A549 (cell line): Measurements from ENCODE around the gene CXXC5. TPM values are rescaled to one million over a fixed set of nuclear protein-coding genes. Genes with fewer than 3 reads are reported as not detected.

Source experiments
- ATAC-seq, 2 experiments: fragments of 200-7000 bp in 1 of 2; fragments of >200 bp in 1 of 2; cut with Nextera tagmentation in 1 of 2; cut with Tn5 transposase in 1 of 2; 3 replicates each; pipeline versions ENCODE4 v1.8.0 to v1.9.1; 2018 to 2020; ENCODE audit warnings: mild to moderate bottlenecking in 1 of 2, moderate library complexity in 1 of 2
- CTCF ChIA-PET: fragments of 300-600 bp; sonication (Branson Sonifier 250); formaldehyde crosslinking; extraction: SDS; loops from one replicate; lab custom pipeline; 2021; ENCODE audit warnings: antibody characterized with exemption, inconsistent platforms; lab: Yijun Ruan, JAX
- POLR2A ChIA-PET: fragments of 350-600 bp; formaldehyde crosslinking; extraction: SDS; loops from one replicate; lab custom pipeline; 2021; ENCODE audit warnings: antibody characterized with exemption, inconsistent platforms; lab: Yijun Ruan, JAX
- DNase-seq, 2 experiments: peaks; one replicate each; pipeline versions ENCODE4 v3.0.0 to v3.0.0-alpha.2; 2011 to 2016; ENCODE audit warnings: low read depth in 1 of 2, low spot score in 1 of 2
- FAIRE-seq: peaks from 2 replicates; lab custom pipeline; 2011; peaks lifted over from hg19 to GRCh38; lab: Jason Lieb, UNC
- H3K27ac ChIP-seq, 2 experiments: fragments of >200 bp; sonication (Bioruptor Twin); formaldehyde crosslinking; 3 replicates each; pipeline ENCODE4 v1.5.1; 2016 to 2017
- H3K4me1 ChIP-seq: fragments of >200 bp; sonication (Bioruptor Twin); formaldehyde crosslinking; 3 replicates; pipeline ENCODE4 v1.6.1; 2016
- H3K4me2 ChIP-seq: fragments of >200 bp; sonication (Bioruptor Twin); formaldehyde crosslinking; 3 replicates; pipeline ENCODE4 v1.6.1; 2016
- H3K4me3 ChIP-seq: fragments of >200 bp; sonication (Bioruptor Twin); formaldehyde crosslinking; 3 replicates; pipeline ENCODE4 v1.5.1; 2016
- H3K9me3 ChIP-seq: fragments of >200 bp; sonication (Bioruptor Twin); formaldehyde crosslinking; 3 replicates; pipeline ENCODE4 v1.6.1; 2016
- ATOH8 ChIP-seq: fragments of 250-450 bp; sonication (Bioruptor Pico); IDR thresholded peaks from 2 replicates; pipeline ENCODE4 v1.5.0; 2020; ENCODE audit warnings: low read depth, mild to moderate bottlenecking, moderate library complexity
- CBX8 ChIP-seq: fragments of 200-600 bp; sonication (generic); IDR thresholded peaks from 2 replicates; pipeline ENCODE4 v1.6.1; 2016
- CEBPB ChIP-seq, 2 experiments: fragments of >200 bp in 1 of 2; sonication (Bioruptor Twin) in 1 of 2; formaldehyde crosslinking in 1 of 2; IDR thresholded peaks; 2 replicates each; pipeline ENCODE4 v1.6.1; 2012 to 2016
- EHF ChIP-seq: fragments of 250-450 bp; sonication (Bioruptor Pico); IDR thresholded peaks from 2 replicates; pipeline ENCODE4 v1.5.0; 2020; ENCODE audit warnings: mild to moderate bottlenecking
- ELK1 ChIP-seq: fragments of 150-350 bp; IDR thresholded peaks from 2 replicates; pipeline ENCODE4 v1.6.1; 2014; ENCODE audit warnings: low read depth, mild to moderate bottlenecking, low read length
- EP300 ChIP-seq, 2 experiments: fragments of >200 bp; sonication (Bioruptor Twin); formaldehyde crosslinking; IDR thresholded peaks; 2 replicates in 1 of 2; 3 replicates in 1 of 2; pipeline ENCODE4 v1.6.1; 2016 to 2017
- FOSB ChIP-seq: fragments of 250-450 bp; sonication (Bioruptor Pico); IDR thresholded peaks from 2 replicates; pipeline ENCODE4 v1.5.0; 2020; ENCODE audit warnings: mild to moderate bottlenecking, moderate library complexity
- HOXA7 ChIP-seq: fragments of 250-450 bp; sonication (Bioruptor Pico); IDR thresholded peaks from 2 replicates; pipeline ENCODE4 v1.5.0; 2020; ENCODE audit warnings: mild to moderate bottlenecking, moderate library complexity
- HOXB13 ChIP-seq: fragments of 250-450 bp; sonication (Bioruptor Pico); IDR thresholded peaks from 2 replicates; pipeline ENCODE4 v1.5.0; 2020; ENCODE audit warnings: low read depth, mild to moderate bottlenecking, moderate library complexity
- JUNB ChIP-seq: fragments of >200 bp; sonication (Bioruptor Twin); formaldehyde crosslinking; IDR thresholded peaks from 2 replicates; pipeline ENCODE4 v1.6.1; 2016
- KDM1A ChIP-seq: fragments of 200-600 bp; sonication (generic); IDR thresholded peaks from 2 replicates; pipeline ENCODE4 v1.6.1; 2016; ENCODE audit warnings: low read depth, mild to moderate bottlenecking
- KDM5A ChIP-seq: fragments of 200-600 bp; sonication (generic); IDR thresholded peaks from 2 replicates; pipeline ENCODE4 v1.6.1; 2016; ENCODE audit warnings: antibody characterized with exemption, mild to moderate bottlenecking
- MAFK ChIP-seq: fragments of 450-650 bp; IDR thresholded peaks from 2 replicates; pipeline ENCODE4 v1.6.1; 2014; ENCODE audit not compliant: partially characterized antibody
- MAZ ChIP-seq: fragments of 150-350 bp; IDR thresholded peaks from 2 replicates; pipeline ENCODE4 v1.6.1; 2014; ENCODE audit warnings: antibody characterized with exemption, low read depth, low read length, borderline replicate concordance
- NR3C1 ChIP-seq: fragments of >200 bp; sonication (Bioruptor Twin); formaldehyde crosslinking; IDR thresholded peaks from 3 replicates; pipeline ENCODE4 v1.6.1; 2017
- PBX3 ChIP-seq: IDR thresholded peaks from 2 replicates; pipeline ENCODE4 v1.6.1; 2012
- PHF8 ChIP-seq: fragments of 200-600 bp; sonication (generic); IDR thresholded peaks from 2 replicates; pipeline ENCODE4 v1.6.1; 2016; ENCODE audit warnings: low read depth, mild to moderate bottlenecking, antibody characterized with exemption, moderate library complexity, borderline replicate concordance
- POLR2A ChIP-seq: IDR thresholded peaks from 2 replicates; pipeline ENCODE4 v1.6.1; 2012; ENCODE audit warnings: mild to moderate bottlenecking, low read length
- POLR2AphosphoS2 ChIP-seq: conservative IDR thresholded peaks from 2 replicates; pipeline ENCODE4 v1.6.1; 2012; ENCODE audit warnings: low read length, improper control_type of control experiment, inconsistent platforms
- RCOR1 ChIP-seq: fragments of 150-350 bp; IDR thresholded peaks from 2 replicates; pipeline ENCODE4 v1.6.1; 2014; ENCODE audit warnings: antibody characterized with exemption, low read length, low read depth
- REST ChIP-seq: fragments of 200-600 bp; sonication (generic); IDR thresholded peaks from 2 replicates; pipeline ENCODE4 v1.6.1; 2016; ENCODE audit warnings: antibody characterized with exemption, mild to moderate bottlenecking, moderate library complexity
- RFX5 ChIP-seq: fragments of 450-650 bp; IDR thresholded peaks from 2 replicates; pipeline ENCODE4 v1.7.1; 2014; ENCODE audit warnings: antibody characterized with exemption, mild to moderate bottlenecking, moderate library complexity
- SMC3 ChIP-seq: fragments of >200 bp; sonication (Bioruptor Twin); formaldehyde crosslinking; IDR thresholded peaks from 3 replicates; pipeline ENCODE4 v1.6.1; 2018; ENCODE audit warnings: inconsistent platforms
- TFCP2L1 ChIP-seq: fragments of 250-450 bp; sonication (Bioruptor Pico); IDR thresholded peaks from 2 replicates; pipeline ENCODE4 v1.5.0; 2021; ENCODE audit warnings: mild to moderate bottlenecking
- ZC3H11A ChIP-seq: fragments of 450-650 bp; IDR thresholded peaks from 2 replicates; pipeline ENCODE4 v1.6.1; 2014; ENCODE audit warnings: antibody characterized with exemption, mild to moderate bottlenecking
- ZFP36 ChIP-seq: fragments of 450-650 bp; IDR thresholded peaks from 2 replicates; pipeline ENCODE4 v1.6.1; 2014; ENCODE audit warnings: borderline replicate concordance; ENCODE audit not compliant: partially characterized antibody
- ZNF302 ChIP-seq: fragments of 250-450 bp; sonication (Bioruptor Pico); IDR thresholded peaks from 2 replicates; pipeline ENCODE4 v1.9.0; 2021; ENCODE audit warnings: inconsistent platforms, mild to moderate bottlenecking, moderate library complexity
- polyA plus RNA-seq, 4 experiments: library from polyadenylated mRNA; depleted of rRNA in 3 of 4; stranded (reverse); fragments of >200 nt; fragmentation: RNase III in 1 of 4; extraction: RNeasy Plus Mini Kit Qiagen cat#74134 plus additional on column Dnase treatment in 1 of 4; gene quantifications; 2 replicates in 3 of 4; 3 replicates in 1 of 4; pipeline ENCODE4 v1.2.3, GENCODE V29; 2011 to 2017
- TF ChIP-seq, protein P1 (sequence below): fragments of 250-450 bp; sonication (Bioruptor Pico); IDR thresholded peaks from 2 replicates; pipeline ENCODE4 v1.5.0; 2021; ENCODE audit warnings: mild to moderate bottlenecking, moderate library complexity, borderline replicate concordance
- TF ChIP-seq, protein P2 (sequence below): IDR thresholded peaks from 2 replicates; pipeline ENCODE4 v1.6.1; 2012
- TF ChIP-seq, protein P3 (sequence below): fragments of >200 bp; sonication (Bioruptor Twin); formaldehyde crosslinking; IDR thresholded peaks from 2 replicates; pipeline ENCODE4 v1.6.1; 2016
- TF ChIP-seq, protein P4 (sequence below): fragments of >200 bp; sonication (Bioruptor Twin); formaldehyde crosslinking; IDR thresholded peaks from 3 replicates; pipeline ENCODE4 v1.5.1; 2016

CXXC5 gene
- polyA plus RNA-seq, 2 of the 4 experiments (the other 2 are of a cell fraction) = 18.1 to 32.5 TPM

GRCh38 chr5:139635606-139636206, 12.4 kb upstream of the CXXC5 start:
- no peak overlapping the region for H3K4me3 ChIP-seq
- peaks cover 61% of the 10 kb centered on the region for H3K4me1 ChIP-seq
- FAIRE-seq (no peak), DNase-seq (peak in 1 of 2 experiments; percentile 73), ATAC-seq (peak; percentile 2 to 52; a peak in 3 of 6 replicates)
- H3K9me3 ChIP-seq = no peaks in the 10 kb centered on the region
- ChIA-PET CTCF (interaction anchor here (0.7 to 16.1 kb wide), 22 partner anchors 9 to 333 kb away, joined by 3 to 267 read pairs (median 4); partner anchors contain the start of gene CXXC5), POLR2A (interaction anchor here (0.5 to 1.7 kb wide), 3 partner anchors 9 to 70 kb away, joined by 4 to 5 read pairs (median 5); no protein-coding TSS in a partner anchor)
- peak overlapping the region; percentile 61 to 71 for H3K27ac ChIP-seq
- H3K4me2 ChIP-seq = peak overlapping the region; percentile 66
- TF ChIP-seq NR3C1 = no peak
- no peak for TF ChIP-seq EP300 (IDR thresholded peaks at IDR 0.05)
- no peak for TF ChIP-seq TFCP2L1
- no peak for TF ChIP-seq ELK1
- no peak for TF ChIP-seq HOXA7
- TF ChIP-seq, protein P1, sequence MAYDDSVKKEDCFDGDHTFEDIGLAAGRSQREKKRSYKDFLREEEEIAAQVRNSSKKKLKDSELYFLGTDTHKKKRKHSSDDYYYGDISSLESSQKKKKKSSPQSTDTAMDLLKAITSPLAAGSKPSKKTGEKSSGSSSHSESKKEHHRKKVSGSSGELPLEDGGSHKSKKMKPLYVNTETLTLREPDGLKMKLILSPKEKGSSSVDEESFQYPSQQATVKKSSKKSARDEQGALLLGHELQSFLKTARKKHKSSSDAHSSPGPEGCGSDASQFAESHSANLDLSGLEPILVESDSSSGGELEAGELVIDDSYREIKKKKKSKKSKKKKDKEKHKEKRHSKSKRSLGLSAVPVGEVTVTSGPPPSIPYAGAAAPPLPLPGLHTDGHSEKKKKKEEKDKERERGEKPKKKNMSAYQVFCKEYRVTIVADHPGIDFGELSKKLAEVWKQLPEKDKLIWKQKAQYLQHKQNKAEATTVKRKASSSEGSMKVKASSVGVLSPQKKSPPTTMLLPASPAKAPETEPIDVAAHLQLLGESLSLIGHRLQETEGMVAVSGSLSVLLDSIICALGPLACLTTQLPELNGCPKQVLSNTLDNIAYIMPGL = no peak
- TF ChIP-seq MAFK = no peak
- no peak for TF ChIP-seq ZC3H11A
- no peak for TF ChIP-seq RFX5
- no peak for TF ChIP-seq JUNB
- no peak for TF ChIP-seq HOXB13 (CRISPR knock-in tag)
- TF ChIP-seq FOSB = peak; percentile 68; the same call in 1 of the 2 replicates
- TF ChIP-seq, protein P2, sequence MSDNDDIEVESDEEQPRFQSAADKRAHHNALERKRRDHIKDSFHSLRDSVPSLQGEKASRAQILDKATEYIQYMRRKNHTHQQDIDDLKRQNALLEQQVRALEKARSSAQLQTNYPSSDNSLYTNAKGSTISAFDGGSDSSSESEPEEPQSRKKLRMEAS = 0 out of 2 replicates have a peak, but pooled peaks have one; percentile 13
- TF ChIP-seq EHF = no peak
- no peak for TF ChIP-seq PHF8
- peak; percentile 86 for TF ChIP-seq KDM1A
- TF ChIP-seq ZNF302 (CRISPR knock-in tag) = no peak
- TF ChIP-seq ZFP36 = peak; percentile 97
- no peak for TF ChIP-seq PBX3
- TF ChIP-seq KDM5A = no peak
- no peak for TF ChIP-seq CBX8
- TF ChIP-seq RCOR1 = no peak
- no peak for TF ChIP-seq POLR2AphosphoS2
- no peak for TF ChIP-seq REST
- TF ChIP-seq, protein P3, sequence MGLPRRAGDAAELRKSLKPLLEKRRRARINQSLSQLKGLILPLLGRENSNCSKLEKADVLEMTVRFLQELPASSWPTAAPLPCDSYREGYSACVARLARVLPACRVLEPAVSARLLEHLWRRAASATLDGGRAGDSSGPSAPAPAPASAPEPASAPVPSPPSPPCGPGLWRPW = no peak
- no peak for TF ChIP-seq ATOH8 (CRISPR knock-in tag)
- no peak for TF ChIP-seq MAZ
- TF ChIP-seq, protein P4, sequence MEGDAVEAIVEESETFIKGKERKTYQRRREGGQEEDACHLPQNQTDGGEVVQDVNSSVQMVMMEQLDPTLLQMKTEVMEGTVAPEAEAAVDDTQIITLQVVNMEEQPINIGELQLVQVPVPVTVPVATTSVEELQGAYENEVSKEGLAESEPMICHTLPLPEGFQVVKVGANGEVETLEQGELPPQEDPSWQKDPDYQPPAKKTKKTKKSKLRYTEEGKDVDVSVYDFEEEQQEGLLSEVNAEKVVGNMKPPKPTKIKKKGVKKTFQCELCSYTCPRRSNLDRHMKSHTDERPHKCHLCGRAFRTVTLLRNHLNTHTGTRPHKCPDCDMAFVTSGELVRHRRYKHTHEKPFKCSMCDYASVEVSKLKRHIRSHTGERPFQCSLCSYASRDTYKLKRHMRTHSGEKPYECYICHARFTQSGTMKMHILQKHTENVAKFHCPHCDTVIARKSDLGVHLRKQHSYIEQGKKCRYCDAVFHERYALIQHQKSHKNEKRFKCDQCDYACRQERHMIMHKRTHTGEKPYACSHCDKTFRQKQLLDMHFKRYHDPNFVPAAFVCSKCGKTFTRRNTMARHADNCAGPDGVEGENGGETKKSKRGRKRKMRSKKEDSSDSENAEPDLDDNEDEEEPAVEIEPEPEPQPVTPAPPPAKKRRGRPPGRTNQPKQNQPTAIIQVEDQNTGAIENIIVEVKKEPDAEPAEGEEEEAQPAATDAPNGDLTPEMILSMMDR = peak; percentile 66
- TF ChIP-seq SMC3 = peak; percentile 56
- no peak for TF ChIP-seq CEBPB (IDR thresholded peaks at IDR 0.05)
- no peak for TF ChIP-seq POLR2A
